Suprapubic skin (tissue), 4 donors: ENCODE data around the gene TECTA. TPM values are rescaled to one million over a fixed set of nuclear protein-coding genes. Genes with fewer than 3 reads are reported as not detected.

ENCODE experiments used
- DNase-seq, 2 donors: peaks; one replicate each; pipeline ENCODE4 v3.0.0-alpha.2; 2019; ENCODE audit warnings: low spot score in 2 of 2
- H3K27ac ChIP-seq: fragments of 200-600 bp; sonication (generic); one replicate; pipeline ENCODE4 v1.5.1; 2019
- H3K27me3 ChIP-seq: fragments of 200-600 bp; sonication (generic); one replicate; pipeline ENCODE4 v1.5.1; 2019
- H3K36me3 ChIP-seq: fragments of 200-600 bp; sonication (generic); one replicate; pipeline ENCODE4 v1.5.1; 2019
- H3K4me1 ChIP-seq: fragments of 200-600 bp; sonication (generic); one replicate; pipeline ENCODE4 v1.5.1; 2019
- H3K4me3 ChIP-seq: fragments of 200-600 bp; sonication (generic); one replicate; pipeline ENCODE4 v1.5.1; 2019; ENCODE audit warnings: mild to moderate bottlenecking
- H3K9me3 ChIP-seq: fragments of 200-600 bp; sonication (generic); one replicate; pipeline ENCODE4 v1.5.1; 2019
- CTCF ChIP-seq, 2 donors: fragments of 200-600 bp in 1 of 2; fragments of 450-650 bp in 1 of 2; sonication (generic) in 1 of 2; IDR thresholded peaks; one replicate each; pipeline ENCODE4 v1.5.1; 2016 to 2019; ENCODE audit warnings: antibody characterized with exemption in 2 of 2, mild to moderate bottlenecking in 1 of 2, moderate library complexity in 1 of 2
- EP300 ChIP-seq: sonication (generic); formaldehyde crosslinking; IDR thresholded peaks from one replicate; pipeline ENCODE4 v1.6.1; 2017; ENCODE audit warnings: antibody characterized with exemption
- POLR2A ChIP-seq, 2 donors: fragments of 450-650 bp; IDR thresholded peaks; one replicate each; pipeline ENCODE4 v1.6.1; 2017; ENCODE audit warnings: antibody characterized with exemption in 2 of 2, mild to moderate bottlenecking in 2 of 2, moderate library complexity in 2 of 2
- POLR2AphosphoS5 ChIP-seq, 3 donors: sonication (generic); formaldehyde crosslinking; IDR thresholded peaks; one replicate each; pipeline ENCODE4 v1.6.1; 2017; ENCODE audit warnings: antibody characterized with exemption in 3 of 3
- WGBS: methylation state at CpG from one replicate; pipeline ENCODE4 v1.1.5; 2018; 5-methylcytosine and 5-hydroxymethylcytosine counted together
- total RNA-seq, 4 donors: library from RNA; depleted of rRNA; stranded (reverse); fragments of >200 nt; gene quantifications; one replicate each; pipeline ENCODE4 v1.1.0, GENCODE V29; 2016

Gene TECTA
- total RNA-seq, 4 donors from 2014 or later, result 0.19 to 1.4 (median 0.62) TPM

GRCh38 chr11:121067453-121067852 is 33.6 kb upstream of the TECTA start:
- H3K4me1 ChIP-seq, result no peaks in the 10 kb centered on the region
- WGBS, result 88% methylated on average over 2 of the region's 2 CpGs
- peaks cover 26% of the 10 kb centered on the region for H3K36me3 ChIP-seq
- H3K27ac ChIP-seq, result no peak overlapping the region
- TF ChIP-seq POLR2A (IDR thresholded peaks at IDR 0.05), result no peak
- no peak for TF ChIP-seq CTCF (IDR thresholded peaks at IDR 0.05)
- TF ChIP-seq POLR2AphosphoS5 (IDR thresholded peaks at IDR 0.05), result no peak
- TF ChIP-seq EP300, result no peak
- no peaks in the 10 kb centered on the region for H3K27me3 ChIP-seq
- H3K4me3 ChIP-seq, result no peak overlapping the region
- DNase-seq, result no peak
- H3K9me3 ChIP-seq, result no peaks in the 10 kb centered on the region

- Histone ChIP-seq H3K36me3 (peaks cover 19% of the 10 kb centered on the region), H3K27ac (no peak overlapping the region), H3K4me1 (no peaks in the 10 kb centered on the region), H3K9me3 (no peaks in the 10 kb centered on the region), H3K27me3 (no peaks in the 10 kb centered on the region), H3K4me3 (no peak overlapping the region)
- TF ChIP-seq EP300 (no peak), POLR2AphosphoS5 (IDR thresholded peaks at IDR 0.05) (no peak), POLR2A (IDR thresholded peaks at IDR 0.05) (no peak), CTCF (IDR thresholded peaks at IDR 0.05) (no peak)
- WGBS, result 86% methylated on average over 6 of the region's 6 CpGs
- DNase-seq, result no peak
Observed at GRCh38 chr11:121067962-121068647, 32.9 kb upstream of the TECTA start.

GRCh38 chr11:121068787-121069186 is 32.3 kb upstream of the TECTA start:
- H3K27me3 ChIP-seq, result no peaks in the 10 kb centered on the region
- H3K36me3 ChIP-seq, result peaks cover 18% of the 10 kb centered on the region
- H3K4me3 ChIP-seq, result no peak overlapping the region
- no peak for TF ChIP-seq POLR2A (IDR thresholded peaks at IDR 0.05)
- no peak for TF ChIP-seq EP300
- no peak for TF ChIP-seq CTCF (IDR thresholded peaks at IDR 0.05)
- no peak for TF ChIP-seq POLR2AphosphoS5 (IDR thresholded peaks at IDR 0.05)
- 96% methylated on average over 6 of the region's 6 CpGs for WGBS
- H3K27ac ChIP-seq, result no peak overlapping the region
- H3K4me1 ChIP-seq, result no peaks in the 10 kb centered on the region
- DNase-seq, result no peak
- H3K9me3 ChIP-seq, result no peaks in the 10 kb centered on the region

GRCh38 chr11:121070951-121071845 is 29.8 kb upstream of the TECTA start:
- TF ChIP-seq POLR2AphosphoS5 (IDR thresholded peaks at IDR 0.05), result no peak
- H3K4me1 ChIP-seq, result no peaks in the 10 kb centered on the region
- no peak overlapping the region for H3K4me3 ChIP-seq
- H3K9me3 ChIP-seq, result no peaks in the 10 kb centered on the region
- H3K36me3 ChIP-seq, result peaks cover 5% of the 10 kb centered on the region
- WGBS, result 77% methylated on average over 2 of the region's 2 CpGs
- DNase-seq, result no peak
- H3K27me3 ChIP-seq, result no peaks in the 10 kb centered on the region
- no peak overlapping the region for H3K27ac ChIP-seq

GRCh38 chr11:121071846-121072450 is 29.1 kb upstream of the TECTA start:
- TF ChIP-seq EP300 (no peak), CTCF (IDR thresholded peaks at IDR 0.05) (no peak), POLR2AphosphoS5 (IDR thresholded peaks at IDR 0.05) (no peak), POLR2A (IDR thresholded peaks at IDR 0.05) (no peak)
- no peak overlapping the region for H3K27ac ChIP-seq
- no peak overlapping the region for H3K4me3 ChIP-seq
- no peak for DNase-seq
- 71% methylated on average over 5 of the region's 5 CpGs for WGBS
- no peaks in the 10 kb centered on the region for H3K4me1 ChIP-seq
- H3K27me3 ChIP-seq, result no peaks in the 10 kb centered on the region
- no peaks in the 10 kb centered on the region for H3K9me3 ChIP-seq
- peaks cover 5% of the 10 kb centered on the region for H3K36me3 ChIP-seq
